NCI-H146 (cell line): ENCODE data around the gene CYP4A22.
"Not testable (repeated sequence)": the region's sequence is repeated elsewhere in the genome, so short reads cannot be mapped to it uniquely, and the experiment has no call there.

Experiments
- DNase-seq: peaks from one replicate; lab custom pipeline; 2025; lab: John Stamatoyannopoulos, UW

CYP4A22 gene

DNA sequence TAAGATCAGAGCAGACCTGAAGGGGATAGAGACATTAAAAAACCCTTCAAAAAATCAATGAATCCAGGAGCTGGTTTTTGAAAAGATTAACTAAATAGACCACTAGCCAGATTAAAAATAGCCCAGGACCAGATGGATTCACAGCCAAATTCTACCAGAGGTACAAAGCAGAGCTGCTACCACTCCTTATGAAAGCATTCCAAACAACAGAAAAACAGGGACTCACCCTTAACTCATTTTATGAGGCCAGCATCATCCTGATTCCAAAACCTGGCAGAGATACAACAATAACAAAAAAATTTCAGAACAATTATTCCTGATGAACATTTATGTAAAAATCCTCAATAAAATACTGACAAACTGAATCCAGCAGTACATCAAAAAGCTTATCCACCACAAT lies 19.2 kb downstream of the CYP4A22 start:
- not testable (repeated sequence) for DNase-seq

DNA sequence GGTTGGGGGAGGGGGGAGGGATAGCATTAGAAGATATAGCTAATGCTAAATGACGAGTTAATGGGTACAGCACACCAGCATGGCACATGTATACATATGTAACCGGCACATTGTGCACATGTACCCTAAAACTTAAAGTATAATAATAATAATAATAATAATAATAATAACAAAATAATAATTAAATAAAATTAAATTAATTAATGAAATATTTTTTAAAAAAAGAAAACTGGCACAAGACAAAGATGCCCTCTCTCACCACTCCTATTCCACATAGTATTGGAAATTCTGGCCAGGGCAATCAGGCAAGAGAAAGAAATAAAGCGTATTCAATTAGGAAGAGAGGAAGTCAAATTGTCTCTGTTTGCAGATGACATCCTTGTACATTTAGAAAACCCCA lies 20.7 kb downstream of the CYP4A22 start:
- DNase-seq = not testable (repeated sequence)

DNA sequence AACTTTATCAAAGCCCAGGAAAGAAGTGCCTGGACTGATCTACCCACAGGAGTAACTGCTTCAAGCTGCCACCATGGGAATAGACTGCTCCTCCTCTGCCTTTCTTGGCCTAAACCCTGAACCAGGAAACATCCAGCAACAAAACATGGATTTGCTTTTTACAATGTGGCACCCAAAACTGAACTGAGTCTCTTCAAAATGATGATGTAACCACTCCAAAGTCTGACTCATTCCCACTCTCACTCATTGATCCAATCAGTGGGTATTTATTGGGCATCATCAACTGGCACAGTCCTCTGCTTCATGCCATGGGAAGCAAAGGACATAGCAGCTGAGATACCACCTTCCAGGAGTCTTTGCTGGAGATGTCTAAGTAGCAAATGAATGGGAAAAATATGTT lies 23.5 kb downstream of the CYP4A22 start:
- DNase-seq = no peak

DNA sequence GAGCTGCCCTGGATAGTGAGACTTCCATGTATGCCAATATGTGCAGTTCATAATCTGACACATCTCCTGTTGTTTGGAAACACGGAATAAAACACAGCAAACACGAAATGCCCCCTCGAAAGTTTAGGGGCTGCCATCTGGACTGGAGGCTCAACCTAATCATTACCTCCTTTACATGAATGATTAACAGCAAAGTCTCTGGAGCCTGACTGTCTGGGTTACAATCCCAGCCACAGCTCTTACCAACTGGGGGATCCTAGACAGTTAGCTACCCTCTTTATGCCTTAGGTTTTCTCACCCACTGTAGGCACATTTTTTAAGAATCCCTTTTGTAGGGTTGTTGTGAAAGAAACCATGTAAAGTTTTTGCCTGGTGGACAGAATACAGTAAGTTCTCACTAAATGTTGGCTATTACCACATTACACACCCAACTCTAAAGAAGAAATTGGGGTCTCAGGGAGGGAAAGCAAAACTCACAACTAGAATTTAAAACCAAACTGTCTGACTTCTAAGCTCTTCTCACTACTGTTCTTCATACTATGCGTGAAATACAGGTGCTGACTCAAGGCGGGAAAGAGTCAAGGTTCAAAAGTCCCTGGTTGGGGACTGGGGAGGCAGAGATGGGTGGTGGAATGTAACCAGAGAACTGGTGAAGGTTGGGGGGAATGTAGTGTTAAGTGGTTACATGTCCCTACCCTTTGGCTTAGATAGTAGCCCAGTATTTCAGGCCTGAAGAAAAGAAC lies 24.2 kb downstream of the CYP4A22 start:
- no peak for DNase-seq

DNA sequence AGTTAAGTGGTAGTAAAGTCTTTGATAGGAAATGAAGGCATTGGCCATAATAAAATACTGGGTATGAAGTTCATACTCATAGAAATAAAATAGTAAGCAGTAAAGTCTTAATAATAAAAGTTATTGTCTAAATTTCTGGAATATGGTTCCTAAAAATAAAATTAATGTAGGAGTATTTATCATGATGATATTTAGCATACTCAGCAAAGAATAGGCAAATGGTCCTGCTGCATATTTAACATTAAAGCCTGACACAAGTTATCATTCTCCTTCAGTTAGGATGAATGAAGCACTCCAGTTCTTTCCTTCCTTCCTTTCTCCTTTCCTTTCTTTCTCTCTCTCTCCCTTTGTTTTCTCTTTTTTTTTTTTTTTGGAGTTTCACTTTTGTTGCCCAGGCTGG lies 27.3 kb downstream of the CYP4A22 start:
- no peak for DNase-seq

DNA sequence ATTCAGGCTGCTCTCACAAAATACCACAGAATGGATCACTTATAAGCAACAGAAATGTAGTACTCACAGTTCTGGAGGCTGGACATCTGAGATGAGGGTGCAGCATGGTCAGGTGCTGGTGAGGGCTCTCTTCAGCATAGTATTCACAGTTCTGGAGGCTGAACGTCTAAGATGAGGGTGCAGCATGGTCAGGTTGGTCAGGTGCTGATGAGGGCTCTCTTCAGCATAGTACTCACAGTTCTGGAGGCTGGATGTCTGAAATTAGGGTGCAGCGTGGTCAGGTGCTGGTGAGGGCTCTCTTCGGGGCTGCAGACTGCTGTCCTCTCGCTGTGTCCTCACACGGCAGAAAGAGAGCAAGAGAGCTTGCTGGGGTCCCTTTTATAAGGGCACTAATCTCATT lies 35.5 kb downstream of the CYP4A22 start:
- no peak for DNase-seq

DNA sequence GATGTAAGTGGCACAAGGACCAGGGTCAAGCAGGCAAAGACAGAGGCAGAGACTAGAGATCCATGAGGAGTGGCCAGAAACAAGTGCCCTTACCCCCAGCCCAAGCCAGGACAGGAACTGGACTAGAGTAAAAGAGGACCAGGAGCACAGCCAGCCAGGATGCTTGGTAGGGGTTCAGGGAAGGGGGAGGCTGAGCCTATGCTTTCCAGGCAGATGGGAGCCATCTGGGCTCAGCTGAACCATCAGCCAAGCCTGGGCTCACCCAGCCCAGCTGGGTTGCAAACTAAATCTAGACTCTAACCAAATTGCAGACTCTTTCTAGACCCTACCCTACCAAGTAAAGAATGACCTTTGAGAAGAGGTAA lies 37.4 kb downstream of the CYP4A22 start:
- no peak for DNase-seq

DNA sequence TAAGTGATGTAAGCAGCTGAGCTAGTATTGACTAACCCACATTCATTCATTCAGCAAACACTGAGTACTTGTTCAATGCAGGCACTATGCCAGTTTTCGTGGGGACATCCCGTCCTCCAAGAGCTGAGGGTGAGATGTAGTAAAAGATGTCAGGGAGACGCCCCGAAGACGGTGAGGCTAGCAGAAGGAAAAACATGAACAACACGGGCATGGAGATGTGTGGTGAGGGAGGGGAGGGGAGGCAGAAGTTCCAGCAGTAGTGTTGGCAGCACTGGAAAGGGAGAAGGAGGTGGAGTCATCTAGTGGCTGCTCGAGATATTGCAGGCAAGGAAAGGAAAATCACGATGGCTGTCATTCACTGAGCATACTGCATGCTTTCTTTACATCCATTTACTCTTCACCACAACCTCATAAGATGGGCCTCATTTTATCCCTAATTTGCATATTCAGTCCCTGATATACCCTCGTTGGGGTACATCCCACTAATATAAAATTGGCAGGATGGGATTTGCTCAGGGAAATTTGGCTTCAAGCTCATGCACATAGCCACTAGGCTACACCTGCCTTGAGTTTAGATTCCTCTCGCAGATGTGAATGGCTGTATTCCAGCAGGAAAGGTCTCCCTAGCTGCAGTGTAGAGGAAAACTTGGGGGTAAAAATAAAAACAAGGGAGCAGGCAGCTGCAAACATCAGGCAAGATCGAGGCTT lies 38.1 kb downstream of the CYP4A22 start:
- DNase-seq = peak; percentile 4

DNA sequence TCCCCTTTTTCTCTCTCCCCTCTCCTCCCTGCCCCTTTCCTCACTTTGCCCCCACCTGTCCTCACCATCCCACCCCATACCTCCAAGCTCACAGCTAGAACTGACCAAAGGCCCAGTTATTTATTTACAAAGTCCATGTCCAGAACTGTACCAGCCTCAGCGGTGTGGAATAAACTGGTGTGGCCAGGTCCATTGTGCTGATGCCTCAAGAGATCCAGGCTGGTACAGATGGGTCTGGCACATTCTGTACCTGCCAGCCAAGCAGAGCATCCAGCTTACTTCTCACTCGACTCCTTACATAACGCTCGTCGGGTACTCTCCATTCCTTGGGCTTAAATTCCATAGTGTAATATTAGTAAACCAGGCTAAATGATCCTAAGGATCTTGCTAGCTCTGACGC lies 40.8 kb downstream of the CYP4A22 start:
- DNase-seq = no peak

DNA sequence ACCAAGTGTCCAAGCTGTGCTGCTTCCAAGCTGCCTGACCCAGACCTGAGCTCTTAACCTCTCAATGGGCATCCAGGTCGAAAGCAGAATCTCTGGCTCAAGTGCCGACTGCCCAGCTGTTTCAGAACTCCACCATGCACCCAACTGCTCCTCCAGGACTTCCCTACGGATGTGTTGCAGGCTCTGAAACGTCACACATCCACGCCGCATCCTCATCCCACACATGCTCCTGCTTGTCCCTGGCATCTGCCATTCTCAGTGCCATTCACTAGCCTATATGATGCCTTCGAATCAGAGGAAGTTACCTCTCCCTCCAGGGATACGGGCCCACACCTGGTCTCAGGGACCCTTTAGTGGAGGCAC lies 41.4 kb downstream of the CYP4A22 start:
- no peak for DNase-seq

DNA sequence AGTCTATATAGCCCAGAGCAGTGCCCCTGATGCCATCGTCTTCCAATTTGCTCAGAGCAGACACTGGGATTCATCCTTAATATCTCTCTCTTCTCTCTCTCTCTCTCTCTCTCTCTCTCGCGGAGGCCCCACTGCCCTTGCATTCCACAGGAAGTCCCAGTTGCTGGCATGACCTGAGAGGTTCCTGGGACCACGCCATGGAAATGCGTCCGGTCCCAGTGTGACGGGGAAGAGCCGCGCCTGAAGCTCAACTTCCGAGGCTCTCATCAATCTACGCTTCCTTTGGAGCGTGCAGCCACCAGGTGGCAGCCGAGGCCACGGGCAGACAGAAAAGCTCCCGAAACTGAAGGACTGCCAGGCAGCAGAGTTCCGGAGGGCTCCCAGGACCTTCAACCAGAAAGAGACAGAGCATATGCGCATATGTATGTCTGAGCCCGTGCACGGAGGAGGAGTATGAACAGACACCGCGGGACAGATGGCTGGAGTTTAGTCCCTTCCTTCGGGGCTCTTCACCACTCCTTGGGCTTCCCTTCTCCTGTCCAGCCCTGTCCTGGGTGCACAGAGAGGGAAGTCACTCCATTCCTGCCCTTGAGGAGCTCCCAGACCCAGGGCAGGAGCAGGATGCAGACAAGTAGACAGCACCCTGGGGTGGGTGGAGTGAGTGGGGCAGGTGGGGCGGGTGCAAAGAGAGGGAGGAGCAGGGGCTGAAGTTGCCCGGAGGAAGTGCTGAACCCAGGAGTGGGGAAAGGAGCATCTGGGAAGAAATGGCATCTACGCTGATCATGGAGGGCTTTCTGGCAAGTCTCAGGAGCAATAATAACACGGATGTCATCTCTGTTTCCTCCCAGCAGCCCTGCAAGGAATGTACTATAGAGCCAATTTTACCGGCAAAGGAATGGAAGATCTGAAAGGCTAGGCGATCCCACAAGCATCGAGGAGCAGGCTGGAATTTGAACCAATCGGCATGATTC lies 42.1 kb downstream of the CYP4A22 start:
- DNase-seq = peak; percentile 53

DNA sequence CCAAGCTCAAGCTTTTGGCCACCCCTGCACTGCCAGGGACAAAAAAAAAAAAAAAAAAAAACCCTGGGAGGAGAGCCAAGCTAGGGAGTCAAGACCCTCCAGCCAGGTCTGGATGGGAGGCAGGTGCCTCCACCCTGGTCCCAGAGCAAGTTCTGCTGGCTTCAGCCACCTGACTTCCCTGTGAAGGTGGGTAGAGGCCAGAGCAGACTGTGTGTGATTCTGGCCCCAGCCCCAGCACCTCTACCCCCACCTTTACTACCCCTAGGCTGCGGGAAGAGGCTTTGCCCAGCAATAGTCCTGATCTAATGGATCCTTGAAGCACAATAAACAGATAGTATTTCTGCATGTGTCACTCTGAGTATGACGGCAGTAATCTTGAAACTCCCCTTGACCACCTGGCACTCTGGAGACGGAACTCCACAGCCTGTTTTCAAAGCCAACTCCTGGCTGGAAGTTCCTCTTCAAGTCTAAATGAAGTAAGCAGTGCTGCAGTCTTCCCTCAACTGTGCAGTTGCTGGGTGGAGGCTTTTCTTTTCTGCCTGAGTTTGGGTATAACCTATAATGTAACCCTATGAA lies 42.8 kb downstream of the CYP4A22 start:
- no peak for DNase-seq

DNA sequence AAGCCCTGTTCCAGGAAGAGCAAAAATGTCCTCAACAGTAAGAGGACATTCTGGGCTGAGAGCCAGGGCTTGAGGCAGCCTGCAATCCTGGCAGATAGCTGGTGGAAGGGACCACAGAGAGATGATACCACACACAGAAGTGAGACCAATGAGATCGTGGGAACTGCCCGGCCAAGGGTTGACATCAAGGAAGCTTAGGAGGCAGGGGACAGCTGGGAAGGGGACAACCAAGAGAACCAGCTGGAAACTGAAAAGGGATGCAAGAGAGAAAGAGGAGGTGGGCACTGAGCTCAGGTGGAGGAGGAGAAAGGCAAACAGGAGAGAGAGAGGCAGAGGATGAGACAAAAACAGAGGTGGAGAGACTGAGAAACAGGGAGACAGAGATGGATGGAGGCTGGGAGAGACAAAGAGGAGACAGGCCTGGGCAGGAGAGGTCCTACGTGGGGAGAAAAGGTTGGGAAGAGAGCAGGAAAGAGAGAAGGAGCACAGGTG lies 43.4 kb downstream of the CYP4A22 start:
- DNase-seq = no peak

DNA sequence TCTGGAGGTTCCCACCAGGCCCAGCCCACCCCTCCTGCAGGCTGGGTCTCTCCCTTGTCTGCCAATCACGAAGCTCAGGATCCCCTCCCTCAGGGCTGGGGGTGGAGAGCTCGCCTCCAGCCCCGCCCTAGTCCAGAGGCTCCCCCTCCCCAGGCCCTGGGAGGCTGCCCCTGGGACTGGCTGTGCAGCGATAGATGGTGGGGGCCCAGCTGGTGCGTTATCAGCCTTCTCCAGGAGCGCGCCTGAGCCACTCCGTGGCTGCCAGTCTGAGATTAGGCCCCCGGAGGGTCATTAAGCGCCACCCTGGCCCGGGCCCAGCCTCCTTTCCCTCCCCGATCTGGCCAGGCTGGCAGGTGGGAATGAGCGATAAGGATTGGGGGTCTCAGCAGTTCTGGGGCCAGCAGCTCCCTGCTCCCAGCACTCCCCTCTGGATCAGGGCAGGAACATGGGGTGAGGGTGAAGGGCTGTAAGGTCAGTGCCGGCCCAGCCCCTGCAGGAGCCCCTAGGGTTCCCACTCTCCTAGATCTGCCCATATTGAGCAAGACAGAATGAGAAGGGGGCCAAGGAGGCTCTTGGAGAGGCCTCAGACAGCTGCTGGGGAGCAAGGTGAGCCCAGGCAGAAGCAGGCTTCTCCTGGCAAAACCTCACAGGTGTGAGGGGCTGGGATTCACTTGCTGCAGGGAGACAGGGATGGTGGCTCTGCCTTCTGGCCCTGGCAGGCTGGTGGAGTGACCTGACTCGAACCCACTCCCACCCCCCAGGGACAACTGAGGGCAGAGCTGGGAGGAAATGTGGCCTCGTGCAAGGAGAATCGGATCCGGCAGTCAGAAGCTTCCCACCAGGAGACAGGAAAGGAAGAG lies 44.1 kb downstream of the CYP4A22 start:
- no peak for DNase-seq

DNA sequence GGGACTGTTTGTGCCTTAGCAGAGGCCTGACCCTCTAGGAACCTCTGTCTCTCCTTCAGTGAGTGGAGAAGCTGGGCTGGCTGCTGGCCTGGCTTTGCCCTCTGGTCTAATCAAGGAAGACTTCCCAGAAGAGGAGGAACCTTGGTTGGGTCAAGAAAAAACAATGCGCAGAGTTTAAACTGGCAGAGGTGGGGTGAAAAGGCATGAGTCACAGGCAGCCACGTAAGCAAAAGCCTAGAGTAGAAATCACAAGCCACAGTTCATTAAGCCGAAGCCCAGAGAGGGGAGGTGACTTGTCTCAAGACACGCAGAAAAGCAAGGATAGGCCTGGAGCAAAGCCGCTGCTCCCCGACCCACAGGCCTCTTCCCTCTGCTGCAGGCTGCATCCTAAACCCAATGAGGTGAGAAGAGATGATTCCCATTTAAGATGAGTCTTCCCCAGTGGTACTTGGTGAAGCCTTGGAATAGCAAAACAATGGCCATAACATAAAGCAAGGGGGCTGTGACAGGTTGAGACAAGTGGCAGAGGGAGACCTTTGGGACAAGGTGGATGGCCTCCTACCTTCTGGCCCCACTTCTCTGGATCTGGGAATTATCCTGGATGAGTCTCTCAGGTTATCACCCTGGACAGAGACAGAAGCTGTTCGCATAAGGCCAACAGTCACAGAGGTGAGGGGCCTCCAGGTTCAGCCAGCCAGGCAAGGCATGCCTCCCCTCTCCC lies 44.9 kb downstream of the CYP4A22 start:
- no peak for DNase-seq

DNA sequence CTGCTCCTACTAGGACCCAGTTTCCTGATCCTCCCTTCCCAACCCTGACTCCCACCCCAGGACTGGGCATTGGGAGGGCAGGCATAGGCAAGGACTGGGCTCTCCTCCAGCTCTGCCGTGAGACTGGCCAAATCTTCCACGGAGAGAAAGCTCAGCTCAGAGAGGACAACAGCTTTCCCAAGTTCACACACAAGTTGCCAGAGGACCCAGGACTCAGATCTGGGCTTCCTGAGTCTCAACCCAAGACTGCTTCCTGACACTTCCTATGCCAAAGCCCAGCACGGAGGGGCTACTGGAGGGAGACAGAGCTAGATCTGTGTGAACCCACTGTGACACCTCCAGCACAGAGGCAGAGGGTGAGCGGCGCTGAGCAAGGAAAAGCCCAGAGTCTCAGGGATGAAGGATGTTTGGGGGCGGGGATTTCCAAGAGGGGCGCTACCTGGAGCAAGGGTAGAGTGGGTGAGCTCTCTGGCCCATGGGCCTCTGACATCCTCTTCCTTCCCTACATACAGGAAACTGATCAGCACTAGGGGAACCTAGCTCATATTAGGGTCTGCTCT lies 45.5 kb downstream of the CYP4A22 start:
- no peak for DNase-seq

DNA sequence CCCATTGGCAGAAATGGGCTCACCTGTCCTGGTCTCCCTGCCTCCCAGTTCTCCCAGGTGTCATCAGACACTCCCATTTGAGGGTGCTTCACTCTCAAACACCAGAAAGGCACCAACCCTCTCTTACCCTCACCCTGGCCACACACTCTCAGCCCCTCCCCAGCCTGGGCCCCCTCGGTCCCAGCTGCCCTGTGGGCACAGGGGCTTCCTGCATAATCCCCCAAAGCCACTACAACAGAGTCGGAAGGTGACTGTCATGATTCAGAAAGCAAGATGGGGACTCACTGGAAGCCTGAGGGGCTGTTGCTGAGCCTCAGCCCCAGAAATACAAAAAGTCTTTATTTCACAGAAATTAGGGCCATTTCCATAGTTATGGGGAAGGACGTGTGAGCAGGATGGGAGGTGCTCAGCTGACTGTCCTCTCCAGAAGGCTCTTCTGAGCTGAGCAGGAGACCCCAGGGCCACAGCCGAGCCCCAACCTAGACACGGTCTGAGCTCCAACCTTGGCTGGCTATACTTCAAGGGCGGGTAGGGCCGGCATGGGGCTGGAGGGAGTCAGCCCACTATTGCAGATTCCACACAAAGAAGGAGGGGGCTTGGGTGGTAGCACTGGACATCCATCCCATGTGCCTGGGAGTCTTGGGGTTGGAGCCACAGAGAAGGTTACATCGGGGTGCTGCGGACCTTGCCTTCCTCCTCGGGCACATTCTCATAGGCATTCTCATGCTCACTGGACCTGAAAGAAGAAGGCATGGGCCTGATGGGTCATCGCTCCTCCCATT lies 46.3 kb downstream of the CYP4A22 start:
- DNase-seq = no peak

DNA sequence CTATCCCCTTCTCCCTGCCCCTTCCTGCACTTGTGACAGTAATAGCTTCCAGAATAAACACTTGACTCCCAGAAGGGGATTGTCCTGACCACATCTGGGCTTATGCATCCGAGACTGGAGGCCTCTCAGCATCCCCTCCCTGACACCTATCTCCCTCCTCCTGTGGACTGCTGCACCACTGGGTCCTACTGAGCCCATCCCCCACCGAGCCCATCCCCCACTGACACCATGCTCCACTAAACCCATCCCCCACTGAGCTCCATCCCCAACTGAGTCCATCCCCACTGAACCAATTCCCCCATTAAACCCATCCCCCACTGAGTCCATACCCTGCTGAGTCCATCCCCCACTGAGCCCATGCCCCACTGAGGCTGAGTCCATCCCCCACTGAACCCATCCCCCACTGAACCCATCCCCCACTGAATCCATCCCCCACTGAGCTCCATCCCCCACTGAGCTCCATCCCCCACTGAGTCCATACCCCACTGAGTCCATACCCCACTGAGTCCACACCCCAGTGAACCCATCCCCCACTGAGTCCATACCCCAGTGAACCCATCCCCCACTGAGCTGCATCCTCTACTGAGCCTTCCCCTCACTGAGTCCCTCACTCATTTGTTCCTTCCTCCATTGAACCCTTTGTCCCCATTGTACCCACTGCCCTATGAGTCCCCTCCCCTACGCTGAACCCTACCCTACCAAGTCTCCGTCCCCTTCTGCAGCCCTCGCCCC lies 47.0 kb downstream of the CYP4A22 start:
- DNase-seq = no peak
